ENCODE measurements around the gene UCK2.
"Not testable (repeated sequence)": the region's sequence is repeated elsewhere in the genome, so short reads cannot be mapped to it uniquely, and the experiment has no call there.

Gene UCK2

DNA sequence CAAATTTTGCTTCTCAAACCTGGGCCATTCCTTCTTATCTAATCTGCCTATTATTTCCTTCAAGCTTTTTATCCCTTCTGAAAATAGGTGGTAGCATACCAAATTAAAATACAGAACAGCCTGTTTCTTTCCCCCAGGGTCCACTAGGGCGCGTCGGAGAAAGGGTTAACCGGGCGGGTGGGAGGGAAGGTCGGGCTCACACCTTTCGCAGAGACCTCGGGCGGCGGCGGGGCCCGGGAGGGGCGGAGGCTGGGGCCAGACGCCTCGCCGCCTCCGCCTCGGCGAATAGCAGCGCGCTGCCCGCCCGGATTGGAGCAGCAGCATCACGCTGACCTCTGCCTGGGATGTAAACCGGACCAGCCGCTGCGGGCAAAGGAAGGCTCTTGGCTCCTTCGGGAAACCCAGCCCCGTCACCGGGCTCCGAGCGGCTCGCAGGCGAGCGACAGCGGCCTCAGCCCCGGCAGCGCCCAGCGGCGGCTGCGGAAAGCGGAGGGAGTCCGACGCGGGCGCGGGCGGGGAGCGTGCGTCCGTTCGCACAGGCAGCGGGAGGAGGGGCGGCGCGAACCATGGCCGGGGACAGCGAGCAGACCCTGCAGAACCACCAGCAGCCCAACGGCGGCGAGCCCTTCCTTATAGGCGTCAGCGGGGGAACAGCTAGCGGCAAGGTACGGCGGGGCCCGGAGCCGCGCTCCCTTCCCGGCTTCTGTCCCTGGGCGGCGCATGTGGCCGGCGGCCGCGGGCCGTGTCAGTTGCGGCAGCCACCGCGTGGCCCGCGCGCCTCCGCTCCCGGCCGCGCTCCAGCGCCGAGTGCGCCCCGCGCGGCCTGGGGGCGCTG lies at the start of gene UCK2:
TSS of gene UCK2 (plus strand) at position 347 of the 835 bp plus-strand sequence. CDS start at position 567, 220 bp downstream.
- peak; percentile 88 for DNase-seq

DNA sequence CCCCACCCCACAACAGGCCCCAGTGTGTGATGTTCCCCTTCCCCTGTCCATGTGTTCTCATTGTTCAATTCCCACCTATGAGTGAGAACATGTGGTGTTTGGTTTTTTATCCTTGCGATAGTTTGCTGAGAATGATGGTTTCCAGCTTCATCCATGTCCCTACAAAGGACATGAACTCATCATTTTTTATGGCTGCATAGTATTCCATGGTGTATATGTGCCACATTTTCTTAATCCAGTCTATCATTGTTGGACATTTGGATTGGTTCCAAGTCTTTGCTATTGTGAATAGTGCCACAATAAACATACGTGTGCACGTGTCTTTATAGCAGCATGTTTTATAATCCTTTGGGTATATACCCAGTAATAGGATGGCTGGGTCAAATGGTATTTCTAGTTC lies 49.2 kb upstream of the UCK2 start:
- not testable (repeated sequence) for DNase-seq

GRCh38 chr1:165783519-165783918 lies 43.9 kb upstream of the UCK2 start:
- not testable (repeated sequence) for DNase-seq

GRCh38 chr1:165787741-165788140 lies 39.7 kb upstream of the UCK2 start:
- DNase-seq = no peak

DNA sequence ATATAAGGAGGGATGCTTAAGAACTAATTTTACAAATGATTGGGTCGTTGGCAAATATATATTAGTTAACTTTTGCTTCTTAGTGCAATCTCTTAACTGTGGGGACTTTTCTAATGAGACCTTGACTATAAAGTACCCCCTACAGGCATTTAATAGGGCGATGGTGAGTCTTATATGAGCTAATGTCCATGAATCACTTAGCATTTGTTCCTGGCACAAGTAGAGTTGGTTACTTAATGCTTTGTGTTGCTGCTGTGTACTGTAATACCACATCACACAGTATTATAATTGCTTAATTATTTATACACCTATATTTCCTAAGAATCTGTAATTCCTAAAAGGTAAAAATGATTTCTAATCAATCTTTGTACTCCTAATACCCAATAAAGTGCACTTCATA lies 33.5 kb upstream of the UCK2 start:
- DNase-seq = peak; percentile 16

DNA sequence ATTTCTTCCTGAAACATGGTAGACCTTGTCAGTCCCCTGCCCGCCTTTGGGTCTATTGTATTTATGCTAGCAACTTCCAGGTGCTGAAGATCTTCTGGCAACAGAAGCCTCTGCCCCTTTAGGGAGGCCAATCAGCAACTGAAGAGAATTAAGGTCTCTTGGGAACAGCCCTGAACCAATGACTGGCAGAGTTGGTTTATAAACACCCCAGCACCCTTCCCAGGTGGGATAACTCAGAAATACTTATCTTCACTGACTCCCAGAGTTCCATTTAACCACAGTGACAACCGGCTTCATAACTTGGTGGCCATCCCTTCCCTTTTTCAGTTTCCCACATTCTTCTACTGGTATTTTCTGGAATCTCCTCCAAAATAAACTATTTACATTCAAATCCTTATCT lies 31.5 kb upstream of the UCK2 start:
- no peak for DNase-seq

DNA sequence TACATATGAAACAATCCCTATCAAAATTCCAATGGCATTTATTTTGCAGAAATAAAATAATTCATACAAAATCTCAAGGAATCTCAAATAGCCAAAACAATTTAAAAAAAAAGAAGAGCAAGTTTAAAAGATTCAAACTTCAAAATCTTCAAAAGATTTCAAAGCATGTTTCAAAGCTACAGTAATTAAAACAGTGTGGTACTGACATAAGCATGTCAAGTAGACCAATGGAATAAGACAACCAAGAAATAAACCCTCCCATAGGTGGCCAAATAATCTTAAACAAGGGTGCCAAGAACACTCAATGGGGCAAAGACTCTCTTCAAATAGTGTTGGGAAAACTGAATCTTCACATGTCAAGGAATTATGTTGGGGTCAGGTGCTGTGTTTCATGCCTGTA lies 28.0 kb upstream of the UCK2 start:
- no peak for DNase-seq

- not testable (repeated sequence) for DNase-seq
Measured at GRCh38 chr1:165804513-165804912, 22.9 kb upstream of the UCK2 start.

- DNase-seq = no peak
Measured at GRCh38 chr1:165807613-165808012, 19.8 kb upstream of the UCK2 start.

GRCh38 chr1:165815725-165816124 lies 11.7 kb upstream of the UCK2 start:
- DNase-seq = peak; percentile 80

DNA sequence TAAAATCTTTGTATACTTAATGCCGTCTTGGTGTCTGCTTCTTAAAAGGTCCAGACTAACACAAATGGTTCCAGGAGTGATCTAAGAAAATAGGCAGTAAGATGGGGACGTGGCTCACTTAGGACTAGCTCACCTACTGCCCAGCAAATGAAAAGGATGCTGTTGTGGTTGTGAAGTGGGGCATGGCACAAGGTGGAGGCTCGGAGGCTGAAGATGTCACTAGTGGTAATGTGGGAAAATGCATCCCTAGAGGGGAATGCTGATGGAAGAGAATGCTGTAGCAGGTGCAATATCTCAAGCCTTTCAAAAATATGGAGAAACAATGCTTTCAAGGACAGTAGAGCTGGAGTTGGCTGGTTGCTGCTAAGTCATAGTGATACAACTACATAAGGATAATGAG lies 11.3 kb upstream of the UCK2 start:
- no peak for DNase-seq

DNA sequence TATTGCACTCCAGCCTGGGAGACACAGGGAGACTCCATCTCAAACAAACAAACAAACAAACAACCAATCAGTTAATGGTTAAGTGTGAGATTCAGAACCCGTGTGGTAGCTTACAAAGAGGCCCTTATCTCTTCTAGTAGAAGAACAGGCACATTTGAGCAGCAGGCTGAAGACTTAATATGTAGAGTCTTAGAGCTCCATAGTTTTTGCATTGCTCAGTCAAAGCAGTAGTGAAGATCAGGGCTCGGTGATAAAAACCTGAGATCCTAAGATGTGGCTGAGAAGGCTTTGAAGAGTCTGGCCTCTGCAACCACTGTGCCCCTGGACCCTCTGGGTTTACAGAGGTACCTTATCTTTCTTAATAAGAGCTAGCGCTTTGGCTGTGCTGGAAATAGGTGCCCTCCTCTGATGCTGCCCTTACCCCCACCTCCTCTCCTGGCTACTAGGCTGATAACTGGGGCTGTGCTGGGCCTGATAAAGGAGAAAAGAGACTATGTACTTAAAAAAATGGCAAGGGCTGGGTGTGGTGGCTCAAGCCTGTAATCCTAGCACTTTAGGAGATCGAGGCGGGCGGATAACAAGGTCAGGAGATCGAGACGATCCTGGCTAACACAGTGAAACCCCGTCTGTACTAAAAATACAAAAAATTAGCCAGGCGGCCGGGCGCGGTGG lies 10.5 kb upstream of the UCK2 start:
- peak; percentile 12 for DNase-seq

DNA sequence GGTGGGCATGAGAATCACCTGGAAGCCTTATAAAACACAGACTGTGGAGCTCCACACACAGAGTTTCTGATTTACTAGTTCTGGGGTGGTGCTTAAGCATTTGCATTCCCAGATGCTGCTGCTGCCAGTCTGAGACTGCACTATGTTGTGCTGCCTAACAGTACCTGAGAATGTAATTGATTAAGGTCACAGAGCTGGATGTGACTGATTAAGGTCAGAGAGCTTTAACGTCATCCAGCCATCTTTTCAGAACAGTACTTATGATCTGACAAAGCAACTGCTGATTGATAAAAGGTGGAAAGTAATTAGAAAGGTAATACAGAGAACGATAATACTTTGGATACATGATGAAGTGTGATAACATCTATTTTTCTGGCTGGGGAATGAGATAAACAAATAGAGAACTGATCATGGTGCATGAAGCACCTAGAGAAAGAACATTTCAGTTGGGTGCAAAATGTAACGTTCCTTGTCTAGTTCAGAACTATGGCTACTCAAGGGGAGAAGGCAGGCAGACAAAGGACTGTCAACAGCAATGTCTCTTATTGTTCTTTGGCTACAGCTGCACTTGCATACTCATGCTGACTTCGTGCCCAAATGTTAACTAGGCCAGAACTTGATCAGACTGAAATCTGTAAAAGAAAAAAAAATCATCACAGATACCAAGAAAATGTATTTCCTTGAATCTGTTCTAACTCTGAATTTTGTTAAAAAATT lies 3.7 kb upstream of the UCK2 start:
- DNase-seq = no peak

DNA sequence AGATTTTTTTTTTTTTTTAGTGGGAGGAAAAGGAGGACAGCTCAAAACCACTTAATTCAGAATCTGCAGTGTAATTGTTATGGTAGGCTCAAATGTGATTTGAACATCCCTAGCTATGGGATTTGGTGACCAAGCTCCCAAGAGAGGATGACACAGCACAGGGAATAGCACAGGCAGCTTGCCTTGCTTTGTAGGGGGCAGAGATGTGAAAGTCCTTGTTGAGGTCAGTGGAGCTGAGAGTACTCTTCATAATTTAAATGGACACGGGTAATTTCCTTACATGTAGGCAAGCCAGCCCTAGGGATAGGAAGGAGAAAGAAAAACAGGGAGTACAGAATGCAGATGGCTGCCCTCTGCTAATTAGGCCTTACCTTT lies 3.2 kb upstream of the UCK2 start:
- DNase-seq = no peak

GRCh38 chr1:165826565-165827267 lies 698 bp upstream of the UCK2 start:
- DNase-seq = no peak

DNA sequence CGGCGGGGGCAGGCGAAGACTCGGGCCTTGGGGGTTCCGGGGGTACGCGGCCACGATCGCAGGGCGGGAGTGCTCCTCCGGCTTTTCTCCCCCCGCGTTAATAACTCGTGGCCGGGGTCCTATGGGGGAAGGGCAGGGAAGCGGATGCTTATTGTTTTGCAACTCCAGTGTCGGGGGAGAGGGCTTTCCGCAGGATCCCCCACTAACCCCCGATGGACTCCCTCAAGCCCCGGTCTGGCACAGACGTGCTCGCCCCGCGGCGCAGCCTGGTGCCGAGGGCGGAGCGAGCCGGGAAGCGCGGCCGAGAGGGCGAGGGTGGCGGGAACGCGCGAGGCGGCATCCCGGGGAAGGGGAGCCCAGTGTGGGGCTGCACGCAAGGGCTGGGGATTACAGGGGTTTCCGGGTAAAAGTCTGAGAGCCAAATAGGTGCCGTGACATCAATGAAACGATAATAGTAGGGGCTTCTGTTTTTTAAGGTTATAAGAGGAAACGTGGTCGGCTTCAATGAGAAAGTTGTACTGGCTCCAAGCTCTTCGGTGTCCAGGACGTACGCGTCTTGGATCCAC lies 772 bp downstream of the UCK2 start:
- peak; percentile 47 for DNase-seq

- peak; percentile 73 for DNase-seq
Measured at GRCh38 chr1:165828669-165829329, 1.4 kb downstream of the UCK2 start.

DNA sequence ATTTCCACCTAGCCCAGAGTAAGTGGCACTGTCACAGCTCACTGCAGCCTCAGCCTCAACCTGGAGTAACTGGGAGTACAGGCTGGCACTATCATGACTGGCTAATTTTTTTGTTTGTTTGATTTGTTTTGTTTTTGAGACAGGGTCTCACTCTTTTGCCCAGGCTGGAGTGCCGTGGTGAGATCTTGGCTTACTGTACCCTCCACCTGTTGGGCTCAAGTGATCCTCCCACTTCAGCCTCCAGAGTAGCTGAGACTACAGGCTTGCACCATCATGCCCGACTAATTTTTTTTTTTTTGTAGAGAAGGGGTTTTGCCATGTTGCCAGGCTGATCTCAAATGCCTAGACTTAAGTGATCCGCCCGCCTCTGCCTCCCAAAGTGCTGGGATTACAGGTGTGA lies 2.5 kb downstream of the UCK2 start:
- no peak for DNase-seq

GRCh38 chr1:165831146-165831545 lies 3.7 kb downstream of the UCK2 start:
- DNase-seq = no peak

GRCh38 chr1:165832902-165833301 lies 5.5 kb downstream of the UCK2 start:
- DNase-seq = no peak

GRCh38 chr1:165833358-165833757 lies 5.9 kb downstream of the UCK2 start:
- DNase-seq = no peak

- DNase-seq = no peak
Measured at GRCh38 chr1:165834229-165834628, 6.8 kb downstream of the UCK2 start.

Data from NCI-H226 (cell line).